HEK293T (cell line): Measurements from ENCODE around the gene MYO1G.

ENCODE experiments used
- CTCF ChIA-PET: fragments of 350-600 bp; formaldehyde crosslinking; extraction: SDS; loops from one replicate; lab custom pipeline; 2021; ENCODE audit warnings: antibody characterized with exemption, inconsistent platforms; lab: Yijun Ruan, JAX
- POLR2A ChIA-PET: fragments of 350-600 bp; formaldehyde crosslinking; extraction: SDS; loops from one replicate; lab custom pipeline; 2020; ENCODE audit warnings: antibody characterized with exemption, inconsistent platforms; lab: Yijun Ruan, JAX
- DNase-seq: peaks from one replicate; pipeline ENCODE4 v3.0.0; 2012; ENCODE audit warnings: mixed read lengths; ENCODE audit errors: extremely low spot score
- ARNT ChIP-seq: fragments of 450-650 bp; IDR thresholded peaks from 2 replicates; pipeline ENCODE4 v1.6.1; 2017; ENCODE audit warnings: mild to moderate bottlenecking
- BHLHE40 ChIP-seq: fragments of 450-650 bp; IDR thresholded peaks from 2 replicates; pipeline ENCODE4 v1.6.1; 2016; ENCODE audit warnings: mild to moderate bottlenecking, moderate library complexity, borderline replicate concordance
- CTBP1 ChIP-seq: fragments of 450-650 bp; IDR thresholded peaks from 2 replicates; pipeline ENCODE4 v1.6.1; 2016; ENCODE audit warnings: borderline replicate concordance
- ELF4 ChIP-seq: fragments of 450-650 bp; IDR thresholded peaks from 2 replicates; pipeline ENCODE4 v1.6.1; 2017; ENCODE audit warnings: antibody characterized with exemption
- FOXA1 ChIP-seq: fragments of 450-650 bp; IDR thresholded peaks from 2 replicates; pipeline ENCODE4 v1.6.1; 2016; ENCODE audit warnings: mild to moderate bottlenecking
- FOXK2 ChIP-seq: fragments of 450-650 bp; IDR thresholded peaks from 2 replicates; pipeline ENCODE4 v1.6.1; 2016; ENCODE audit warnings: mild to moderate bottlenecking
- FOXM1 ChIP-seq: fragments of 450-650 bp; IDR thresholded peaks from 2 replicates; pipeline ENCODE4 v1.6.1; 2017; ENCODE audit warnings: mild to moderate bottlenecking, borderline replicate concordance
- HDGF ChIP-seq: fragments of 450-650 bp; IDR thresholded peaks from 2 replicates; pipeline ENCODE4 v1.6.1; 2017; ENCODE audit warnings: antibody characterized with exemption, borderline replicate concordance
- L3MBTL2 ChIP-seq: fragments of 450-650 bp; conservative IDR thresholded peaks from 2 replicates; pipeline ENCODE4 v1.6.1; 2016; ENCODE audit warnings: mild to moderate bottlenecking
- LEF1 ChIP-seq: fragments of 450-650 bp; IDR thresholded peaks from 2 replicates; pipeline ENCODE4 v1.6.1; 2017; ENCODE audit warnings: mild to moderate bottlenecking, borderline replicate concordance
- NFRKB ChIP-seq: fragments of 450-650 bp; IDR thresholded peaks from 2 replicates; pipeline ENCODE4 v1.6.1; 2016; ENCODE audit warnings: mild to moderate bottlenecking, moderate library complexity
- SP1 ChIP-seq: fragments of 450-650 bp; IDR thresholded peaks from 2 replicates; pipeline ENCODE4 v1.6.1; 2017
- SUZ12 ChIP-seq: fragments of 450-650 bp; IDR thresholded peaks from 2 replicates; pipeline ENCODE4 v1.6.1; 2016; ENCODE audit warnings: mild to moderate bottlenecking
- TARDBP ChIP-seq: fragments of 450-650 bp; IDR thresholded peaks from 2 replicates; pipeline ENCODE4 v1.6.1; 2016
- ZNF384 ChIP-seq: fragments of 450-650 bp; IDR thresholded peaks from 2 replicates; pipeline ENCODE4 v1.6.1; 2016
- TF ChIP-seq, protein P1 (sequence below): fragments of 450-650 bp; IDR thresholded peaks from 2 replicates; pipeline ENCODE4 v1.6.1; 2016

Gene MYO1G

DNA sequence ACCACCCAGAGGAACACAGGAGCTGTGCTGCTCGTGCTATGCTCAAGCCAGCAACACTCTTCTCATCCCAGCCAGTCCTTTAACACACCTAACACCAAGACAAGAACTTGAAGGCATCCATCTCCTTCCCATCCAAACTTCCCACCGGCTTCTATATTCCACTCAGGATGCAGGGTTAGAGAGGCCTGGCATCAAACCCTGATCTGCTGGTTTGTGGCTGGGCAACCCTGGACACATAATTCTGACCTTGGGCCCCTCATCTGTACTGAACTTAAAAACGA, 5.6 kb upstream of the MYO1G start:
- no peak for TF ChIP-seq TARDBP
- no peak for TF ChIP-seq ZNF384
- no peak for TF ChIP-seq HDGF
- no peak for TF ChIP-seq FOXA1
- no peak for TF ChIP-seq LEF1
- no peak for TF ChIP-seq ELF4
- no peak for TF ChIP-seq FOXK2
- TF ChIP-seq, protein P1, sequence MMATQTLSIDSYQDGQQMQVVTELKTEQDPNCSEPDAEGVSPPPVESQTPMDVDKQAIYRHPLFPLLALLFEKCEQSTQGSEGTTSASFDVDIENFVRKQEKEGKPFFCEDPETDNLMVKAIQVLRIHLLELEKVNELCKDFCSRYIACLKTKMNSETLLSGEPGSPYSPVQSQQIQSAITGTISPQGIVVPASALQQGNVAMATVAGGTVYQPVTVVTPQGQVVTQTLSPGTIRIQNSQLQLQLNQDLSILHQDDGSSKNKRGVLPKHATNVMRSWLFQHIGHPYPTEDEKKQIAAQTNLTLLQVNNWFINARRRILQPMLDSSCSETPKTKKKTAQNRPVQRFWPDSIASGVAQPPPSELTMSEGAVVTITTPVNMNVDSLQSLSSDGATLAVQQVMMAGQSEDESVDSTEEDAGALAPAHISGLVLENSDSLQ = no peak
- TF ChIP-seq CTBP1 = no peak
- TF ChIP-seq SUZ12 = no peak
- no peak for TF ChIP-seq BHLHE40
- TF ChIP-seq SP1 = no peak
- ChIA-PET CTCF (no interaction called here), POLR2A (interaction anchor here (1.6 to 6.2 kb wide), 3 partner anchors 11 to 127 kb away, joined by 3 to 71 read pairs (median 12); partner anchors contain the start of genes CCM2 and TBRG4)
- no peak for DNase-seq

DNA sequence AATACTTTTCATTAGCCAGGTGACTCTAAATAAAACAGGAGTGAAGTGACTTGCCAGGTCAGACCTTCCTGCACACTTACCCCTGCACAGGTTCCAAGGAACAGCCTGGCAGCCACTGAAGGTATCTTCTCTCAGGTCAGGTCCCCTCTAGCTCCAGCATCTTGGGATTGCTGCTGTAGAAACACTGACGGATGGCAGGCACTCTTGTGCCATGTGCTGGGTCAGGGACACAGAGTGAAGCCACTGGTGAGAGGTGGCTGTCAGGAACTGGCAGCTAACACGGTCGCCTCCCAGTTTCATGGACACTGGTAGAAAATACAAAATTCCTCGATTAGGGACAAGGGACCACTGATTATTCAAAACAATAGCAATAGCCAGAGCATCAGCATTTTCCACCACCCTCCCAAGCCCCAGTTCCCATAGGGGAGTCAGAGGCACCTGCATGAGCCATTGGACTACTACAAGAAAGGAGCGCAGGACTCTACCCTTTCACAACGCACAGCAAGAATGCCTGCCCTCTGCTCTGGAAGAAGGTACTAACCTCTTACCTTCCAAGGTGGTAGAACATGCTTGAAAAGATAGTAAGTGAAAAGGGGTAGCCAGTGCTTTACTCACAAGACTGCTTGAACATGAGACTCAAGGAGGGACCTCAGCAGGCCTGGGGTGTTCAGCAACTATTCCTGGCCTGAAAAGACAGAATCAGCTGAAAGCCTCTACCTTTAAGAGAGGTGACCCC, 5.1 kb upstream of the MYO1G start:
- ChIA-PET CTCF (interaction anchor here (3.2 kb wide), 1 partner anchor 11 kb away, joined by 18 read pairs; no protein-coding TSS in a partner anchor), POLR2A (interaction anchor here (1.0 to 6.2 kb wide), 6 partner anchors 9 to 128 kb away, joined by 3 to 71 read pairs (median 8); partner anchors contain the start of genes CCM2 and TBRG4)
- DNase-seq = no peak
- TF ChIP-seq TARDBP = no peak
- TF ChIP-seq SP1 = no peak
- TF ChIP-seq, protein P1 = no peak
- TF ChIP-seq FOXA1 = no peak
- TF ChIP-seq SUZ12 = no peak
- no peak for TF ChIP-seq NFRKB
- TF ChIP-seq ZNF384 = no peak
- TF ChIP-seq BHLHE40 = no peak
- TF ChIP-seq L3MBTL2 = no peak
- no peak for TF ChIP-seq FOXM1
- no peak for TF ChIP-seq ELF4
- no peak for TF ChIP-seq CTBP1
- TF ChIP-seq ARNT = no peak
- no peak for TF ChIP-seq HDGF
- TF ChIP-seq LEF1 = no peak
- TF ChIP-seq FOXK2 = no peak

DNA sequence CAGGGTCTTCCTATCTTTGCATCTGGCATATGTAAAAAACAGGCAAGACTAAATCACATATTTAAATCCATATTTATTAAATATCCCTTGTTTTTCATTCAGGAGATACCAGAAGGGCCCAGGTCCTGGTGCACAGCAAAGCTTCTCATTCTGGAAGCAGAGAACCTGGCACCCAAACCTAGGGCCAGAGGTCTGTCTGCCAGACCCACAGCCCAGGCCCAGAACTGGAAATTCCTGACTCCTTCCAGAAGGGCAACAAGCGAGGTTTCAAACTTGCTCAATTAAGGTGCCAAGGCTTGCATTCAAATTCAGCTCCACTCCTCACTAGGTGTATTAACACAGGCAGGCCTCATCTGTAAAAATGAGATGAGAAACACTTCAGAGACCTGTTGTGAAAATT, 4.2 kb upstream of the MYO1G start:
- POLR2A ChIA-PET = interaction anchor here (0.7 to 6.2 kb wide), 10 partner anchors 9 to 404 kb away, joined by 3 to 71 read pairs (median 4); partner anchors contain the start of genes PURB and TBRG4
- no peak for DNase-seq
- TF ChIP-seq, protein P1 = no peak
- TF ChIP-seq L3MBTL2 = no peak
- TF ChIP-seq BHLHE40 = no peak
- TF ChIP-seq HDGF = no peak
- TF ChIP-seq ELF4 = no peak
- no peak for TF ChIP-seq TARDBP
- TF ChIP-seq NFRKB = no peak
- TF ChIP-seq SUZ12 = no peak
- no peak for TF ChIP-seq LEF1
- no peak for TF ChIP-seq CTBP1
- TF ChIP-seq FOXK2 = no peak
- TF ChIP-seq SP1 = no peak
- no peak for TF ChIP-seq ZNF384
- no peak for TF ChIP-seq ARNT
- TF ChIP-seq FOXA1 = no peak
- no peak for TF ChIP-seq FOXM1
- CTCF ChIA-PET = interaction anchor here (3.2 kb wide), 1 partner anchor 10 kb away, joined by 18 read pairs; no protein-coding TSS in a partner anchor

DNA sequence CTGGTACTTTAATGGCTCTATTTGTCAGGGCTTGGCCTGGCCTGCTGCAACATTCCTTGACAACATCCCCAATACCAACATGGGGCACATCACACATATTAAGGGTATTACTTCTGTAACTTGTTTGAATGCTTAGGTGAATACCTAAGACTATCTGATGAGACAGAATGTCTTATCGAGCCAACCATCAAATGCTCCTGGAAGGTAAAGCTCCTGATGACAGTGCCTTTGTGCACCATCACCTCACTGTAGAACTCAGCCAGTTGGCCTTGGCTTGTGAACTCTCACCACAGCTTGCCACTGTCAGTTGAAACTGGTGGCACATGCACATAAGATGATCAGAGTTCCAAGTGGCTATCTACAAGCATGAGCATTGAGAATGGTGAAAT, 3.7 kb upstream of the MYO1G start:
- POLR2A ChIA-PET = interaction anchor here (0.7 to 6.2 kb wide), 9 partner anchors 9 to 404 kb away, joined by 3 to 71 read pairs (median 4); partner anchors contain the start of genes PURB and TBRG4
- no peak for DNase-seq
- TF ChIP-seq SP1 (no peak), NFRKB (no peak), FOXA1 (no peak), HDGF (no peak), CTBP1 (no peak), SUZ12 (no peak), FOXK2 (no peak), L3MBTL2 (no peak), ZNF384 (no peak)
- CTCF ChIA-PET = interaction anchor here (3.2 kb wide), 1 partner anchor 9 kb away, joined by 18 read pairs; no protein-coding TSS in a partner anchor

DNA sequence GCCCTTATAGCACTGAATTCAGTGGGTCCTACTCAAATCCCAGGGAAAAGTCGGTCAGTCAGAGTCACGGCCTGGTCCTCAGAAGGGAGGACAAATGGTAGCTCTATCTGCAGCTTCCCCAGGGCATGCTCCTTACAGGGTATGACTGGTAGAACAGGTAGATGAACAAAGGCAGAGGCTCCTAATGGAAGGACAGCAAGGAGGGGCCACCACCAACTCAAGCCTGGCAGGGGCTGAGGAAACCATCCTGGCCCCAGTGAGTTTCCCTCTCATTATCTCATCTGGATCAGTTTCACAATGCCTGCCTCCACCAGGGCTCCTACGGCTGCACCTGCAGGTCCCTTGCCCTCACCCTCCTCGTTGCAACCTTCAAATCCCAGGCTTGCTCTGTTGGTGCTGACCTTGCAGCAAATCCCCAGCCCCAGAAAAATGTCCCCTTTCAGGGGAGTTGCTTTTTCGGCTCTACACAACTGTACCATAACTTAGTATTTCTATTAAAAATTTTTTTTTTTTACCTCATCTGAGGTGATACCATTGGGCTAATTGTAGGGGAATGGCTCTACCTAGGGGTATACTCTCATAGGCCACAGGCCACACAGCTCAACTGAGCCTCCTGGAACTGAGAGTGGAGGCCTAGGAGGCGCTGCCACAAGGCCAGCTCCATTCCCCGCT, 2.4 kb upstream of the MYO1G start:
- no peak for DNase-seq
- TF ChIP-seq LEF1 (no peak), L3MBTL2 (no peak), ZNF384 (no peak)
- POLR2A ChIA-PET = interaction anchor here (0.8 to 6.2 kb wide), 4 partner anchors 8 to 130 kb away, joined by 3 to 71 read pairs (median 8); partner anchors contain the start of gene TBRG4
- CTCF ChIA-PET = interaction anchor here (3.2 kb wide), 1 partner anchor 8 kb away, joined by 18 read pairs; no protein-coding TSS in a partner anchor
